MM.1S (cell line): ENCODE measurements around the gene KCNQ1.

Experiments used
- DNase-seq: peaks from one replicate; pipeline ENCODE4 v3.0.0-alpha.2; 2015
- H2AFZ ChIP-seq: fragments of 300-600 bp; sonication (generic); 2 replicates; pipeline ENCODE4 v1.6.0; 2016; ENCODE audit warnings: antibody characterized with exemption, low read length
- H3F3A ChIP-seq: fragments of 300-600 bp; sonication (generic); 2 replicates; pipeline ENCODE4 v1.6.1; 2016; ENCODE audit warnings: mild to moderate bottlenecking, antibody characterized with exemption, low read length, moderate library complexity, mixed read lengths; ENCODE audit not compliant: insufficient read depth
- H3K27ac ChIP-seq: fragments of 300-600 bp; sonication (generic); 2 replicates; pipeline ENCODE4 v1.5.1; 2016; ENCODE audit warnings: mild to moderate bottlenecking, low read length
- H3K27me3 ChIP-seq: fragments of 300-600 bp; sonication (generic); replicated peaks from 2 replicates; pipeline ENCODE4 v1.6.0; 2016; ENCODE audit warnings: low read length; ENCODE audit not compliant: insufficient read depth
- H3K36me3 ChIP-seq: fragments of 300-600 bp; sonication (generic); replicated peaks from 2 replicates; pipeline ENCODE4 v1.6.1; 2016; ENCODE audit warnings: mild to moderate bottlenecking, low read length, mixed read lengths; ENCODE audit not compliant: insufficient read depth
- H3K4me1 ChIP-seq: fragments of 300-600 bp; sonication (generic); 2 replicates; pipeline ENCODE4 v1.6.1; 2016; ENCODE audit warnings: low read length, mixed read lengths
- H3K4me2 ChIP-seq: fragments of 300-600 bp; sonication (generic); 2 replicates; pipeline ENCODE4 v1.6.0; 2016; ENCODE audit warnings: low read depth, low read length
- H3K4me3 ChIP-seq: fragments of 300-600 bp; sonication (generic); 2 replicates; pipeline ENCODE4 v1.5.1; 2016; ENCODE audit warnings: low read length, mixed read lengths
- H3K79me2 ChIP-seq: fragments of 300-600 bp; sonication (generic); 2 replicates; pipeline ENCODE4 v1.6.1; 2016; ENCODE audit warnings: mixed run types, low read length, mixed read lengths
- H3K9ac ChIP-seq: fragments of 300-600 bp; sonication (generic); 2 replicates; pipeline ENCODE4 v1.6.1; 2016; ENCODE audit warnings: low read length, mixed read lengths
- H3K9me2 ChIP-seq: fragments of 300-600 bp; sonication (generic); replicated peaks from 2 replicates; pipeline ENCODE4 v1.6.1; 2016; ENCODE audit warnings: mild to moderate bottlenecking, low read length, mixed read lengths; ENCODE audit not compliant: insufficient read depth
- H3K9me3 ChIP-seq: fragments of 300-600 bp; sonication (generic); replicated peaks from 2 replicates; pipeline ENCODE4 v1.6.1; 2016; ENCODE audit warnings: mild to moderate bottlenecking, low read length, mixed read lengths; ENCODE audit not compliant: insufficient read depth
- H4K20me1 ChIP-seq: fragments of 300-600 bp; sonication (generic); 2 replicates; pipeline ENCODE4 v1.6.1; 2016; ENCODE audit warnings: mild to moderate bottlenecking, low read length, moderate library complexity, mixed read lengths; ENCODE audit not compliant: insufficient read depth
- EZH2 ChIP-seq: fragments of 300-600 bp; sonication (generic); optimal IDR thresholded peaks from 2 replicates; pipeline ENCODE3; 2017; ENCODE audit warnings: low read depth, mild to moderate bottlenecking, antibody characterized with exemption, low read length, mixed read lengths
- EZH2phosphoT487 ChIP-seq: fragments of 300-600 bp; sonication (generic); IDR thresholded peaks from 2 replicates; pipeline ENCODE4 v1.6.1; 2018; ENCODE audit warnings: antibody characterized with exemption, low read length
- TF ChIP-seq, protein P1 (sequence below): fragments of 300-600 bp; sonication (generic); IDR thresholded peaks from 2 replicates; pipeline ENCODE4 v1.5.1; 2016; ENCODE audit warnings: antibody characterized with exemption, low read length, mixed read lengths

Gene KCNQ1

DNA sequence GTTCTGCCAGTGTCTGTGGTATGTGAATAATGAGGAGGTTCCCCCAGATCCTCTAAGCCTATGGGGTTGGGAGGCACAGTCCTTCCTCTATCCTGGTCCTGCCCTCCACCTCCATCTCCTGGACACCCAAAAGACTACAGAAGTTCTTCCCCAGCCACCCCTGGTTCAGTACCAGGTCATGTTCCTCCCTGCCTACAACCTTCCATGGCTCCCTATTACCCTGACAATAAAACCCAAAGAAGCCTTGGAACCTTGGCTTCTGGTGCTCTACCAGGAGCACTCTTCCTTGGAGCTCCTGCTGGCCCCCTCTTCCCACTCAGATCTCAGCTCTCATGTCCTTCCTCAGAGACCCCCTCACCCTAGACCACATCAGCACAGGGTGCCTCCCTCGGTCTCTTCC lies 13.4 kb upstream of the KCNQ1 start:
- Histone ChIP-seq H3K9me3 (no peaks in the 10 kb centered on the region), H3K9ac (no peak overlapping the region), H3K4me1 (no peaks in the 10 kb centered on the region), H2AFZ (no peak overlapping the region), H3K79me2 (no peaks in the 10 kb centered on the region), H3K4me3 (no peak overlapping the region), H3K4me2 (no peak overlapping the region), H4K20me1 (no peaks in the 10 kb centered on the region), H3K27ac (no peak overlapping the region), H3K36me3 (no peaks in the 10 kb centered on the region), H3K9me2 (no peaks in the 10 kb centered on the region), H3F3A (no peaks in the 10 kb centered on the region), H3K27me3 (peaks cover 14% of the 10 kb centered on the region)
- TF ChIP-seq, protein P1, sequence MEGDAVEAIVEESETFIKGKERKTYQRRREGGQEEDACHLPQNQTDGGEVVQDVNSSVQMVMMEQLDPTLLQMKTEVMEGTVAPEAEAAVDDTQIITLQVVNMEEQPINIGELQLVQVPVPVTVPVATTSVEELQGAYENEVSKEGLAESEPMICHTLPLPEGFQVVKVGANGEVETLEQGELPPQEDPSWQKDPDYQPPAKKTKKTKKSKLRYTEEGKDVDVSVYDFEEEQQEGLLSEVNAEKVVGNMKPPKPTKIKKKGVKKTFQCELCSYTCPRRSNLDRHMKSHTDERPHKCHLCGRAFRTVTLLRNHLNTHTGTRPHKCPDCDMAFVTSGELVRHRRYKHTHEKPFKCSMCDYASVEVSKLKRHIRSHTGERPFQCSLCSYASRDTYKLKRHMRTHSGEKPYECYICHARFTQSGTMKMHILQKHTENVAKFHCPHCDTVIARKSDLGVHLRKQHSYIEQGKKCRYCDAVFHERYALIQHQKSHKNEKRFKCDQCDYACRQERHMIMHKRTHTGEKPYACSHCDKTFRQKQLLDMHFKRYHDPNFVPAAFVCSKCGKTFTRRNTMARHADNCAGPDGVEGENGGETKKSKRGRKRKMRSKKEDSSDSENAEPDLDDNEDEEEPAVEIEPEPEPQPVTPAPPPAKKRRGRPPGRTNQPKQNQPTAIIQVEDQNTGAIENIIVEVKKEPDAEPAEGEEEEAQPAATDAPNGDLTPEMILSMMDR: no peak
- TF ChIP-seq EZH2phosphoT487 (no peak), EZH2 (no peak)
- DNase-seq: no peak

DNA sequence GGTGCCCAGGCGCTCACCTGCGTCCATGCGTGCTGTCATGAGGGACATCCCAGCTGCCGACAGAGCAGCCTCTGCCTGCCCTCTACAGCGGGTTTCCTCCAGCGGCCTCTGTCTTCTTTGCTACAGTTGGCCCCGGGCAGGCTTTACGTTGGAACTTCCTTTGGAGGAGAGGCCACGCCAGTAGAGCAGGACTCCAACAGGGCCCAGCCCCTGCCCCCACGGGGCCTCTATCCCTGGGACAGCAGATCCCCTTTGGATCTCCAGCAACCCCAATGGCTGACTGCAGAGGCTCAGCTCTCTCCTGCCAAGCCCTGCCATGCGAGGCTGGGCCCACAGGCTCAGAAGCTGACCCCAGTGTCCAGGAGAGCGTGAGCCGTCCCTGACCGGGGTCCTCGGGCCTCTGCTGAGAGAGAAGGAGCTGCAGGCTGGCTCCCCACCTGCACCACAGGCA lies 12.6 kb upstream of the KCNQ1 start:
- Histone ChIP-seq H3K4me1 (no peaks in the 10 kb centered on the region), H3K36me3 (no peaks in the 10 kb centered on the region), H3K9me2 (no peaks in the 10 kb centered on the region), H3F3A (no peaks in the 10 kb centered on the region), H3K4me2 (no peak overlapping the region), H4K20me1 (no peaks in the 10 kb centered on the region), H3K27me3 (0 out of 2 replicates have a peak, but pooled peaks cover 5% of the 10 kb centered on the region), H2AFZ (no peak overlapping the region), H3K9ac (no peak overlapping the region), H3K4me3 (no peak overlapping the region), H3K79me2 (no peaks in the 10 kb centered on the region), H3K9me3 (no peaks in the 10 kb centered on the region), H3K27ac (no peak overlapping the region)
- TF ChIP-seq, protein P1: no peak
- no peak for TF ChIP-seq EZH2phosphoT487
- TF ChIP-seq EZH2: no peak
- DNase-seq: no peak

DNA sequence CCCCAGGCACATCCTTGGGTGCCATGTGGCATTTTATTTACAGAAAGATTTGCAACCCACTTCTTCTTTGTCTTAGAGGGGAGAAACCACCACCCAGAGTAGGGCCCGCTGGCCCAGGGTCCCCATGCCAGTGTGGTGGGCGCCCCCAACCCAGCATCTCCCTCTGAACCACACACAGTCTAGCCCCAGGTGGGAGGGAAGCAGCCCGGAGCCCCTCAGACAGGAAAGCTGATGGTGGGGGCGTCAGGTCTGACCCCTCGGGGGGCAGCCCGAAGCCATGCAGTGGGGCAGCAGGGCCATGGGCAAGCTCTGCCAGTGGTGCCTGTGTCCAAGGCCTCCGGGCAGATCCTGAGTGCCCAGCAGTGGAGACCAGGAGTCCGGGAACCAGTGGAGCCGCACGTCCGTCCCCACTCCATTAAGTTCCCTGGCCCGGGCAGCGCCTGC lies 12.2 kb upstream of the KCNQ1 start:
- Histone ChIP-seq H3F3A (no peaks in the 10 kb centered on the region), H3K9me2 (no peaks in the 10 kb centered on the region), H4K20me1 (no peaks in the 10 kb centered on the region), H3K4me1 (no peaks in the 10 kb centered on the region), H3K4me2 (no peak overlapping the region), H2AFZ (no peak overlapping the region), H3K9me3 (no peaks in the 10 kb centered on the region), H3K27me3 (0 out of 2 replicates have a peak, but pooled peaks cover under 1% of the 10 kb centered on the region), H3K9ac (no peak overlapping the region), H3K4me3 (no peak overlapping the region), H3K27ac (no peak overlapping the region), H3K79me2 (no peaks in the 10 kb centered on the region), H3K36me3 (no peaks in the 10 kb centered on the region)
- no peak for DNase-seq
- TF ChIP-seq EZH2phosphoT487 (no peak), EZH2 (no peak)

DNA sequence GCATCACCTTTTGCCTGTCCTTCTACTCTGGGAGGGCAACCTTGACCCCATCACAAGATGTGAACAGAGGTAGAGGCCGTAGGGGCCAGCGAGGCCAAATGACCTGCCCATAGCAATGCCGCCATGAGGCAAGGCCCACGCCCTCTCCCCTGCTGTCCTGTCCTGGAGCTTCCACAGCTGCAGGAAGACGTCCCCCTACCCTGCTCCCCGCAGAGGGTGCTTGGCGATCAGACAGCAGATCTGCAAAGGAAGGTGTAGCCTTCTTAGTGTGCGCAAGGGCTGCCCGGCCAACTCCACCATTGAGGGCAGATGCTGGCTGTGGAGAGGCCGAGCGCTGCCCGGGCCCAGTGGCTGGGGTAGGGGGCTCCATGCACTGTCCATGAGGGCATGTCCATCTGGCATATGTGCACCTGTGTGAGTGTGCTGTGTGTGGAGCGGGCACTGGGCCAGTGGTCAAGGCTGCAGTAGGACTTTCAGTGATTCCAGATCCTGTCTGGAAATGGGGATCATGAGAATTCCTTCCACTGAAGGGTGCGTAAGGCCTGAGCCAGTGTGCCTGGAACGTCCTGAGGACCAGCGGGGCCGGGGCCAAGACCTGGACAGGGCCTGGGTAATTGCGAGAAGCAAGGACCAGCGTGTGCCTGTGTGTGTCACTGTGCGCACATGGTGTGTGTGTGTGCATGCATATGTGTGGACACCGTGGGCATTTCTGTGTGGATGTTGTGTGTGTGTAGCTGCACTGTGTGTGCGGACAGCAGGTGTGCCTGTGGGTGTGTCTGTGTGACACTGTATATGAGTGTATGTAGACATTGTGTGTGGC lies 11.5 kb upstream of the KCNQ1 start:
- no peak for TF ChIP-seq EZH2
- TF ChIP-seq, protein P1: no peak
- TF ChIP-seq EZH2phosphoT487: no peak
- no peaks in the 10 kb centered on the region for H3K27me3 ChIP-seq
- H3K36me3 ChIP-seq: no peaks in the 10 kb centered on the region
- no peaks in the 10 kb centered on the region for H3K79me2 ChIP-seq
- no peak overlapping the region for H3K4me3 ChIP-seq
- H3K27ac ChIP-seq: no peak overlapping the region
- no peak for DNase-seq
- no peak overlapping the region for H3K4me2 ChIP-seq
- H3K4me1 ChIP-seq: no peaks in the 10 kb centered on the region
- H3K9me3 ChIP-seq: no peaks in the 10 kb centered on the region
- H3K9ac ChIP-seq: no peak overlapping the region
- H3F3A ChIP-seq: no peaks in the 10 kb centered on the region
- H3K9me2 ChIP-seq: no peaks in the 10 kb centered on the region
- no peaks in the 10 kb centered on the region for H4K20me1 ChIP-seq
- H2AFZ ChIP-seq: no peak overlapping the region
